ENCODE results near the gene DECR2. TPM values are rescaled to one million over a fixed set of nuclear protein-coding genes. Genes with fewer than 3 reads are reported as not detected.

The DECR2 gene
- total RNA-seq, 1 donor from 2014 or later: 17.4 TPM

DNA sequence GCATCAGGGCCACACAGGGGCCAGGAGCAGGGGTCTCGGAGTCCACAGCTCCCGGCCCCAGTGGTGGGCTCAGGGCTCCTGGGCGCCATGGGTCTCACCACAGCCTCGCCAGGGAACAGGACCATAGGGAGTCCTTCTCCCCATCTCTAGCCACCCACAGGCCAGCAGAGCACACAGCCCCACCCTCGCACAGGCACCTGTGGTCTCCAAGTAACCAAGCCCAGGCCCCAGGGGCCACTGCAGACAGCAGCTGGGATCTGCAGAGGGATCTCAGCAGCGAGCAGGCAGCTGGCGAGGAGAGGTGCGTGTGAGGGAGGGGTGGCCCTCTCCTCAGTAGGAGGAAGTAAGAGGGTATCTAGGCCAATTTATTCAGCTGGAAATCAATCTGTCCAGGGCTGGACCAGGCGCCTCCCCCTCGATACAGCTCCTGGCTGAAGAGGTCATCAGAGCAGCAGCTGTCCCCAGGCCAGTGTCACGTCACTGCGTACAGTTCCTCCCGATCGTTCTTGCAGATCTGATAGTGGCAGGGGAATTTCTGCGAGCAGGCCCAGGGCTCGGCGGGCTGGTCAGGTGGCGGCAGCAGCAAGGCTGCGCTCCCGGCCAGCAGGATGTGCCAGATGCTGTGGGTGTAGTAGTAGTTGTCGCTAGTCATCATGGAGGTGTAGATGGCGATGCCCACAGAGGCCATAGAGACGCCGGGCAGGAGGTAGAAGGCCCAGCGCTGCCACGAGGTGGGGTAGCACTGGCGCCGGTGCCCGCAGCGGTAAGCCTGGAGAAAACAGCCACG lies 30.0 kb upstream of the DECR2 start:
- Histone ChIP-seq H3K9ac (ENCODE audit: low read length) (no peak overlapping the region), H3K36me3 (ENCODE audit: insufficient read depth, low read length) (no peaks in the 10 kb centered on the region), H4K20me1 (ENCODE audit: insufficient read depth, low read length) (peaks cover 11% of the 10 kb centered on the region), H3K4me3 (ENCODE audit: insufficient read depth, low read depth, low read length) (no peak overlapping the region), H3K4me2 (ENCODE audit: low read length) (no peak overlapping the region), H3K9me3 (ENCODE audit: insufficient read depth, low read depth, low read length) (no peaks in the 10 kb centered on the region), H3K27ac (ENCODE audit: low read depth, low read length) (no peak overlapping the region), H2AFZ (ENCODE audit: low read depth, low read length) (no peak overlapping the region), H3K4me1 (ENCODE audit: insufficient read depth, low read length) (peaks cover 8% of the 10 kb centered on the region), H3K79me2 (ENCODE audit: insufficient read depth, low read length) (no peaks in the 10 kb centered on the region), H3K27me3 (ENCODE audit: insufficient read depth, low read length) (no peaks in the 10 kb centered on the region)
- Mint-ChIP-seq H3K4me1 (ENCODE audit: low read depth, unreplicated experiment) (peaks cover 9% of the 10 kb centered on the region), H3K27ac (ENCODE audit: unreplicated experiment) (no peak overlapping the region), H3K27me3 (ENCODE audit: low read depth, unreplicated experiment) (no peaks in the 10 kb centered on the region), H3K4me3 (ENCODE audit: unreplicated experiment) (no peak overlapping the region), H3K36me3 (ENCODE audit: low read depth, unreplicated experiment) (peaks cover 2% of the 10 kb centered on the region), H3K9me3 (ENCODE audit: unreplicated experiment) (no peaks in the 10 kb centered on the region)
- TF ChIP-seq CTCF (IDR thresholded peaks at IDR 0.05; ENCODE audit: insufficient read depth, low read depth, low read length) (no peak), EZH2 (IDR thresholded peaks at IDR 0.05; ENCODE audit: insufficient read depth, low read length) (no peak)
- DNase-seq (ENCODE audit: low read depth) (no peak), FAIRE-seq (no peak)

DNA sequence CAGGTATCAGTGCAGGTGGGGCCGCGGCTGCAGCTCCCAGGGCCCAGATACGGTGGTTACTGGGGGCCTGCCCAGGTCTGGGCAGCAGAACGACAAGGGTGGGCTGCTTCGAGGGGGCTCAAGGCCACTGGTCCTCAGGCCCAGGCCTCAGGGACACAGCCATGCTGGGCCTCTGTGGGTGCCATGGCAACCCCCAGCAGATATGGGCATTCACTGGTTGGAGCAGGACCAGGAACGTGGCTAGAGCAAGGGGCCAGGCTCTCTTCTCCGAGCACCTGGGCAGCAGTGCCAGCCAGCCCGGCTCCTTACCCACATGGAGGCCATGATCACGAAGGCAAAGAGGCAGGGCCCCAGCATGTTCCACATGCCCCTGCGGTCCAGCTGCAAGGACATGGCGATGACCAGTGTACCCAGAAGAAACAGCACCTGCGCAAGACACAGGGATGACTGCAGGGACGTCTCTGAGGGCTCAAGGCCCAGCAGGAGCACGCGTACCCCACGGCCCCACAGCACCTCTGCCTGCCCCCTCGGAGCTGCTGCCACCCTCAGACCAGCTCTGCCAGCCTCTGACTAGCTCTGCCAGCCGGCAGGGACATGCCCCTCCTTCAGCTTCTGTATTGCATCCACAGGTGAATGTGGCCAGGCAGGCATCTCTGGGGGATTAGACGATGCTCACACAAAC lies 29.2 kb upstream of the DECR2 start:
- peaks cover 11% of the 10 kb centered on the region for H4K20me1 ChIP-seq (ENCODE audit: insufficient read depth, low read length)
- DNase-seq (ENCODE audit: low read depth): no peak
- no peak overlapping the region for H3K27ac Mint-ChIP-seq (ENCODE audit: unreplicated experiment)

More for the DNA sequence above, 29.2 kb upstream of the DECR2 start:
- H3K9me3 Mint-ChIP-seq (ENCODE audit: unreplicated experiment): no peaks in the 10 kb centered on the region
- H3K36me3 Mint-ChIP-seq (ENCODE audit: low read depth, unreplicated experiment): peaks cover 2% of the 10 kb centered on the region
- H3K4me1 Mint-ChIP-seq (ENCODE audit: low read depth, unreplicated experiment): peaks cover 9% of the 10 kb centered on the region
- peaks cover 8% of the 10 kb centered on the region for H3K4me1 ChIP-seq (ENCODE audit: insufficient read depth, low read length)
- TF ChIP-seq EZH2 (IDR thresholded peaks at IDR 0.05; ENCODE audit: insufficient read depth, low read length) (no peak), CTCF (IDR thresholded peaks at IDR 0.05; ENCODE audit: insufficient read depth, low read depth, low read length) (no peak)
- no peak overlapping the region for H2AFZ ChIP-seq (ENCODE audit: low read depth, low read length)
- H3K9ac ChIP-seq (ENCODE audit: low read length): no peak overlapping the region
- H3K9me3 ChIP-seq (ENCODE audit: insufficient read depth, low read depth, low read length): no peaks in the 10 kb centered on the region
- H3K27ac ChIP-seq (ENCODE audit: low read depth, low read length): no peak overlapping the region
- H3K27me3 ChIP-seq (ENCODE audit: insufficient read depth, low read length): no peaks in the 10 kb centered on the region
- H3K27me3 Mint-ChIP-seq (ENCODE audit: low read depth, unreplicated experiment): no peaks in the 10 kb centered on the region
- H3K4me2 ChIP-seq (ENCODE audit: low read length): no peak overlapping the region
- no peaks in the 10 kb centered on the region for H3K36me3 ChIP-seq (ENCODE audit: insufficient read depth, low read length)
- H3K4me3 ChIP-seq (ENCODE audit: insufficient read depth, low read depth, low read length): no peak overlapping the region
- no peaks in the 10 kb centered on the region for H3K79me2 ChIP-seq (ENCODE audit: insufficient read depth, low read length)
- FAIRE-seq: no peak
- H3K4me3 Mint-ChIP-seq (ENCODE audit: unreplicated experiment): no peak overlapping the region
